CD4-positive, alpha-beta memory T cell (primary cell): ENCODE results near the gene RPL29. TPM values are rescaled to one million over a fixed set of nuclear protein-coding genes. Genes with fewer than 3 reads are reported as not detected.
A peak's percentile ranks its signal among the peaks of the same experiment; 100 is the strongest.

Experiments used
- CTCF ChIA-PET: fragments of 350-600 bp; sonication (Branson Sonifier 250); formaldehyde crosslinking; loops from one replicate; lab custom pipeline; 2021; ENCODE audit warnings: inconsistent platforms; ENCODE audit not compliant: partially characterized antibody; lab: Charles Lee
- POLR2A ChIA-PET: fragments of 350-600 bp; sonication (Branson Sonifier 250); formaldehyde crosslinking; loops from one replicate; lab custom pipeline; 2021; ENCODE audit not compliant: partially characterized antibody; lab: Charles Lee
- DNase-seq, 5 donors: peaks; one replicate each; pipeline versions ENCODE4 v3.0.0 to v3.0.0-alpha.2; 2020 to 2022; ENCODE audit warnings: mixed read lengths in 1 of 5
- H3K27ac ChIP-seq: one replicate; pipeline ENCODE4 v1.7.0; 2013; ENCODE audit warnings: low read depth, low read length
- H3K27me3 ChIP-seq: 2 replicates; pipeline ENCODE4 v1.7.0; 2013; ENCODE audit warnings: mild to moderate bottlenecking, low read length, moderate library complexity; ENCODE audit not compliant: insufficient read depth
- H3K36me3 ChIP-seq: 2 replicates; pipeline ENCODE4 v1.7.0; 2013; ENCODE audit warnings: mild to moderate bottlenecking, low read length, moderate library complexity; ENCODE audit not compliant: insufficient read depth
- H3K4me1 ChIP-seq: 2 replicates; pipeline ENCODE4 v1.7.0; 2013; ENCODE audit warnings: mild to moderate bottlenecking, low read length, moderate library complexity; ENCODE audit not compliant: insufficient read depth
- H3K4me3 ChIP-seq, 2 donors: one replicate each; pipeline ENCODE4 v1.7.0; 2013; ENCODE audit warnings: low read length in 2 of 2, mild to moderate bottlenecking in 1 of 2
- H3K9me3 ChIP-seq, 2 donors: one replicate each; pipeline ENCODE4 v1.7.0; 2013; ENCODE audit warnings: low read length in 2 of 2, control low read depth in 1 of 2; ENCODE audit not compliant: control insufficient read depth in 1 of 2
- H3K27ac Mint-ChIP-seq, 7 donors: one replicate each; pipeline ENCODE4 v1.8.0; 2020 to 2021; ENCODE audit warnings: mixed read lengths in 7 of 7, mild to moderate bottlenecking in 6 of 7, inconsistent platforms in 3 of 7, moderate library complexity in 3 of 7
- H3K27me3 Mint-ChIP-seq, 2 donors: one replicate each; pipeline ENCODE4 v1.8.0; 2020 to 2021; ENCODE audit warnings: mixed read lengths in 2 of 2
- H3K36me3 Mint-ChIP-seq, 2 donors: one replicate each; pipeline ENCODE4 v1.8.0; 2020 to 2021; ENCODE audit warnings: mixed read lengths in 2 of 2, inconsistent platforms in 1 of 2, mild to moderate bottlenecking in 1 of 2
- H3K4me1 Mint-ChIP-seq, 4 donors: one replicate each; pipeline ENCODE4 v1.8.0; 2020 to 2021; ENCODE audit warnings: mixed read lengths in 4 of 4, mild to moderate bottlenecking in 1 of 4
- H3K4me3 Mint-ChIP-seq, 8 donors: one replicate each; pipeline ENCODE4 v1.8.0; 2020 to 2021; ENCODE audit warnings: mixed read lengths in 8 of 8, mild to moderate bottlenecking in 7 of 8, moderate library complexity in 6 of 8, inconsistent platforms in 3 of 8
- H3K9me3 Mint-ChIP-seq, 8 donors: one replicate each; pipeline ENCODE4 v1.8.0; 2020 to 2021; ENCODE audit warnings: mixed read lengths in 8 of 8, mild to moderate bottlenecking in 5 of 8, inconsistent platforms in 3 of 8, moderate library complexity in 1 of 8
- intact Hi-C: fragments of 100-400 bp; cut with micrococcal nuclease; formaldehyde crosslinking; loops from one replicate; pipeline ENCODE4 v1.15.1; 2023
- polyA plus RNA-seq, 2 donors: library from polyadenylated mRNA; unstranded; fragments of 300-500 nt; fragmentation: Illumina TruSeq; gene quantifications; one replicate each; pipeline ENCODE4 v1.2.3, GENCODE V29; 2021
- total RNA-seq, 2 experiments: library from RNA; stranded (reverse); gene quantifications; one replicate each; pipeline ENCODE4 v1.2.3, GENCODE V29; 2021

RPL29 gene
- total and polyA plus RNA-seq, 4 experiments from 2014 or later, result 967 to 1,467 (median 1,266) TPM

DNA sequence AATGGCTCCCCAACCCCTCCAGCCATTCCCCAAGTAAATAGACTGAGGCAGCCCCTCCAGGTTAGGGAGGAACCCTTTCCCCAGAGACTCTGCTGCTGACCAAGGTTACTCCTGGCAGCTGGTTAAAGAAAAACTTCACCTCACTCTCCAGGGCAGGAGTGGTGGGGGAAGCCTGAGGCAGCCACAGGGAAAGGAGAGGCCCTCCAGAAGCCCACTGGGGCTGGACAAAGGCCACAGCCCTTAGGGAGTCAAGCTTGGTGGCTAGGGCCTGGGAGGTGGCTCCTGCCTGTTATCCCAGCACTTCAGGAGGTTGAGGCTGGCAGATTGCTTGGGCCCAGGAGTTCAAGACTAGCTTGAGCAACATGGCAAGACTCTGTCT lies 11.4 kb downstream of the RPL29 start:
- H3K27ac ChIP-seq, result no peak overlapping the region
- H3K27me3 Mint-ChIP-seq, result no peaks in the 10 kb centered on the region
- H3K4me3 Mint-ChIP-seq, result peak overlapping the region in 6 of 8 donors; percentile 46 to 91 (median 86)
- H3K4me1 Mint-ChIP-seq, result peaks cover 7 to 29% (median 23%) of the 10 kb centered on the region in 4 donors
- H3K9me3 Mint-ChIP-seq, result no peaks in the 10 kb centered on the region
- CTCF ChIA-PET, result interaction anchor here (1.7 to 4.5 kb wide), 4 partner anchors 9 to 42 kb away, joined by 4 to 47 read pairs (median 24); partner anchors contain the start of genes ABHD14A, ABHD14B, PARP3 and RPL29
- H3K27me3 ChIP-seq, result no peaks in the 10 kb centered on the region
- peaks cover 26% of the 10 kb centered on the region for H3K4me1 ChIP-seq
- intact Hi-C loops, result no loop called here
- POLR2A ChIA-PET, result interaction anchor here (0.7 to 8.2 kb wide), 4 partner anchors 10 to 293 kb away, joined by 4 to 65 read pairs (median 40); partner anchors contain the start of genes ABHD14A, ABHD14B, DUSP7 and RPL29
- H3K36me3 Mint-ChIP-seq, result no peaks in the 10 kb centered on the region
- H3K36me3 ChIP-seq, result no peaks in the 10 kb centered on the region
- no peak overlapping the region for H3K4me3 ChIP-seq
- DNase-seq, result no peak
- peak overlapping the region in 6 of 7 donors; percentile 61 to 84 (median 74) for H3K27ac Mint-ChIP-seq
- no peaks in the 10 kb centered on the region for H3K9me3 ChIP-seq

DNA sequence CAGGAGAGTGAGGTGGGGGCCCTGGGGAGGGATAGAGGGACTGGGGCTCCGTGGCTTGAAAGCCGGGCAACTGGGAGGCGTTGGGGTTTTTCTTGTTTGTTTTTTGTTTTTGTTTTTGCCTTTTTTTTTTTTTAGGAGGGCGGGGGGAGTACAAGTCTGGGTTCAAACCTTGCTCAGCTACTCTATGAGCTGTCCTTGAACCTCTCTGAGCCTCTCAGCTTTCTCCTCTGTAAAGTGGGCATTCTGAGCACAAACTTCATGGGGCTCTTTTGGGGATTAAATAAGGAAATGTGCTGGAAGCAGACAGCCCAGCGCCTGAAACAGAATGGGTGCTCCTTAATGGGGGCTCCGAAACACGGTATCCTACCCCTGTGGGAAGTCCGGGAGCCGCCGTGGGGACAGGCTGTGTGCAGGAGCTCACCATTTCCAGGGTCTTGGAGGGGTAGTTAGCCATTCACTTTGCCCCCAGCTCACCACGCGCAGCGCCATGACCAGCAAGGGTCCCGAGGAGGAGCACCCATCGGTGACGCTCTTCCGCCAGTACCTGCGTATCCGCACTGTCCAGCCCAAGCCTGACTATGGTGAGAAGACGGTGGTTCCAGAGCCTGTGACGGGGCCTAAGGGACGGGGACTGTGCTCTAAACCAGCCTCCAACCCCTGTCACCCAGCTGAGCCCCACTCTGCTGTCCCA lies 12.0 kb downstream of the RPL29 start:
- Histone ChIP-seq H3K4me3 (peak overlapping the region; percentile 29 to 36), H3K9me3 (no peaks in the 10 kb centered on the region), H3K4me1 (peaks cover 26% of the 10 kb centered on the region), H3K36me3 (no peaks in the 10 kb centered on the region), H3K27me3 (no peaks in the 10 kb centered on the region), H3K27ac (peak overlapping the region; percentile 77)
- Mint-ChIP-seq H3K36me3 (no peaks in the 10 kb centered on the region), H3K4me3 (peak overlapping the region; percentile 83 to 96 (median 90)), H3K4me1 (peaks cover 7 to 29% (median 24%) of the 10 kb centered on the region in 4 donors), H3K27ac (peak overlapping the region; percentile 84 to 97 (median 92)), H3K9me3 (no peaks in the 10 kb centered on the region), H3K27me3 (no peaks in the 10 kb centered on the region)
- ChIA-PET POLR2A (interaction anchor here (0.6 to 8.2 kb wide), 14 partner anchors 8 to 1416 kb away, joined by 3 to 65 read pairs (median 8); partner anchors contain the start of genes ABHD14A, ABHD14B, C3orf18 and DUSP7), CTCF (interaction anchor here (0.6 to 4.5 kb wide), 9 partner anchors 10 to 588 kb away, joined by 3 to 47 read pairs (median 4); partner anchors contain the start of genes ABHD14A, ABHD14B, DUSP7 and PARP3)
- intact Hi-C loops, result loop anchor here (1.0 kb wide), 1 partner anchor 8 kb away; the partner anchor contains the start of gene ABHD14A
- DNase-seq, result no peak

DNA sequence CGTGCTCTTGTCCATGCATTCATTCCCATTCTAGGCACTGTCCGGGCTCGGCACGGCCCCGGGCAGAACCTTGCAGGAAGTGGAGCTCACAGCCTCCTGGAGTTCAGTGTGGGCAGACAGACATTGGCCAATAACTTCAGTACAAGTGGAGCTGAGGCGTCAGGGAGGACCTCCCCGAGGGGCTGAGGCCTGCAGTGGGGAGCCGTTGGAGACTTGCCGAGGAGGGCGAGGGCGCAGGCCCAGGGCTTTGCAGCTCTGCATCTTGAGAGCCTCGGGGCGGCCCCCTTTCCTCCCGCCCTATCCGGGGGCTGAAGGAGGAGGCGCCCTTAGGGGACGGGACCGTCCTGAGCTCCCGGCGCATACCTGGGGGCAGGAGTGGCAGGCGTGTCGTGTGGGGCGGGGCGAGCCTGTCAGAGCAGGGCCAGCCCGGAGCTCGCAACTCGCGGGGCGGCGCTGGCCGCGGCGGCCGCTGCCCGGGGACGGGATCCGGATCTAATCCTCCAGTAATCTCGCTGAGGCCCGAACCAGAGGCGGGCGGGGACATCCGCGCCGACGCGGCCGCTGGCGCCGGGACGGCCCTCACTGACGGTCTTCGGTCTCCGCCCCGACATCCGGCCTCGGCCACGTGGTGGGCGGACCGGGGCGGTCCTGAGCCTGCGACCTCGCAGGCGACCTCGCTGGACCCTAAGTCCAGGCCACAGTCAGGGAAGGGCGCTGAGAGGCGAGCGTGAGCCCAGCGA lies 12.7 kb downstream of the RPL29 start, which contains the start of gene ACY1:
Gene ACY1, plus strand, starts transcription at position 698 of the 740 bp plus-strand sequence. CDS start 530 bp downstream, outside the sequence.
- peak within 1 kb of the TSS; percentile 84 to 98 (median 94) for H3K27ac Mint-ChIP-seq
- DNase-seq, result peak; percentile 54 to 83 (median 60)
- no peaks in the 10 kb centered on the region for H3K9me3 Mint-ChIP-seq
- Histone ChIP-seq H3K36me3 (no peaks in the 10 kb centered on the region), H3K4me1 (peaks cover 26% of the 10 kb centered on the region), H3K9me3 (no peaks in the 10 kb centered on the region), H3K27me3 (no peaks in the 10 kb centered on the region), H3K4me3 (peak within 1 kb of the TSS; percentile 36 to 55), H3K27ac (peak within 1 kb of the TSS; percentile 77)
- peak within 1 kb of the TSS; percentile 90 to 97 (median 94) for H3K4me3 Mint-ChIP-seq
- intact Hi-C loops, result loop anchor here (1.0 kb wide), 1 partner anchor 8 kb away; the partner anchor contains the start of gene ABHD14A
- CTCF ChIA-PET, result interaction anchor here (0.6 to 4.5 kb wide), 10 partner anchors 9 to 589 kb away, joined by 3 to 47 read pairs (median 4); partner anchors contain the start of genes ABHD14A, ABHD14B, DUSP7 and PARP3
- no peaks in the 10 kb centered on the region for H3K27me3 Mint-ChIP-seq
- peaks cover 7 to 29% (median 24%) of the 10 kb centered on the region in 4 donors for H3K4me1 Mint-ChIP-seq
- POLR2A ChIA-PET, result interaction anchor here (0.8 to 8.2 kb wide), 13 partner anchors 9 to 305 kb away, joined by 3 to 65 read pairs (median 8); partner anchors contain the start of genes ABHD14A, ABHD14B, DUSP7 and GLYCTK
- no peaks in the 10 kb centered on the region for H3K36me3 Mint-ChIP-seq

DNA sequence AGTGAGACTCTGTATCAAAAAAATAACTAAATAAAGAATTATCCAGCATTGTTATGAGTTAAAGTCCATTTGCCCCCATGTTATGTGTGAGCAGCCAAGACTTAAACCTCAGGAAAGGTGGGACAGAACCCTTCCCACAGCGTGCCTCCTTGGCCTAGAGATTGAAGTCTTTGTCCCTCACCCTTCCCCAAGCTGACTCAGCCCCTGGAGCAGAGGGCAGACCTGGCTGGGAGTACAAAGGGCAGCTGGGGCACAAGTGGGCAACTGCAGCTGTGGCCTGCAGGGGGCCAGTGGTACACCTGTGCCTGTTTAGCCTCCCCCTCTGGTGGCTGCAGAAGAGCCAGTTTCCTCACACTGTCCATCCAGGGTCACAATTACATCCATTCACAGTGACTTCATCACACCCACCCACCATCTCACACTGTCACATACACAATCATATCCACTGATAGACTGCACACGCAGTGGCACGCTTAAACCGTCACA lies 13.3 kb downstream of the RPL29 start:
- peak overlapping the region; percentile 36 to 55 for H3K4me3 ChIP-seq
- H3K36me3 ChIP-seq, result no peaks in the 10 kb centered on the region
- no peaks in the 10 kb centered on the region for H3K27me3 ChIP-seq
- ChIA-PET CTCF (interaction anchor here (0.8 to 4.5 kb wide), 8 partner anchors 9 to 480 kb away, joined by 3 to 47 read pairs (median 9); partner anchors contain the start of genes ABHD14A, ABHD14B, DUSP7 and PARP3), POLR2A (interaction anchor here (0.8 to 8.2 kb wide), 13 partner anchors 8 to 305 kb away, joined by 3 to 65 read pairs (median 8); partner anchors contain the start of genes ABHD14A, ABHD14B, DUSP7 and GLYCTK)
- H3K9me3 ChIP-seq, result no peaks in the 10 kb centered on the region
- peaks cover 32% of the 10 kb centered on the region for H3K4me1 ChIP-seq
- H3K27ac ChIP-seq, result peak overlapping the region; percentile 77
- Mint-ChIP-seq H3K9me3 (no peaks in the 10 kb centered on the region), H3K27me3 (no peaks in the 10 kb centered on the region), H3K36me3 (no peaks in the 10 kb centered on the region), H3K4me3 (peak overlapping the region; percentile 90 to 97 (median 94)), H3K4me1 (peaks cover 7 to 32% (median 26%) of the 10 kb centered on the region in 4 donors), H3K27ac (peak overlapping the region; percentile 74 to 98 (median 92))
- DNase-seq, result peak in 1 of 5 donors; percentile 23
- intact Hi-C loops, result no loop called here

DNA sequence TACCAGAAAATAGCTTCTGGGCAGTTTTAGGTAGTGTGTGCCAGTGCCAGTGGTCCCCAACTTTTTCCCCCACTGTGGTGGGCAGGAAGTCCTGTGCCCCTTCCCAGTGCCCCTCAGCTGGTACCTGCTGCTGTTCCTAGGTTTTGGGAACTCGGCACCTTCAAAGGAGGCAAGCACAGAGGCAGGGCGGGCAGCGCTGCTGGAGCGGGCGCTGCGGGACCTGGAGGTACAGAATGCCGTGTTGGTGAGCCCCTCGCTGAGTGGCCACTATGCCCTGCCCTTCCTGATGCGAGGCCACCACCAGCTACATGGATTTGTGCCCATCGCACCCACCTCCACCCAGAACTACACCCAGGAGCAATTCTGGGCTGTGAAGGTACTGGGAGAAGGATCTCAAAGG lies 15.4 kb downstream of the RPL29 start:
- Mint-ChIP-seq H3K4me1 (peaks cover 21 to 53% (median 42%) of the 10 kb centered on the region in 4 donors), H3K27me3 (no peaks in the 10 kb centered on the region), H3K36me3 (no peaks in the 10 kb centered on the region), H3K9me3 (no peaks in the 10 kb centered on the region), H3K4me3 (peak overlapping the region in 1 of 8 donors; percentile 41), H3K27ac (no peak overlapping the region)
- no peak for DNase-seq
- Histone ChIP-seq H3K4me1 (peaks cover 49% of the 10 kb centered on the region), H3K4me3 (no peak overlapping the region), H3K27me3 (no peaks in the 10 kb centered on the region), H3K9me3 (no peaks in the 10 kb centered on the region), H3K36me3 (no peaks in the 10 kb centered on the region), H3K27ac (no peak overlapping the region)
- intact Hi-C loops, result no loop called here
- ChIA-PET POLR2A (interaction anchor here (0.6 to 8.2 kb wide), 4 partner anchors 12 to 27 kb away, joined by 3 to 59 read pairs (median 26); partner anchors contain the start of genes PCBP4 and RPL29), CTCF (interaction anchor here (1.1 to 4.4 kb wide), 2 partner anchors 21 to 38 kb away, joined by 3 to 19 read pairs; partner anchors contain the start of genes PARP3 and RRP9)

DNA sequence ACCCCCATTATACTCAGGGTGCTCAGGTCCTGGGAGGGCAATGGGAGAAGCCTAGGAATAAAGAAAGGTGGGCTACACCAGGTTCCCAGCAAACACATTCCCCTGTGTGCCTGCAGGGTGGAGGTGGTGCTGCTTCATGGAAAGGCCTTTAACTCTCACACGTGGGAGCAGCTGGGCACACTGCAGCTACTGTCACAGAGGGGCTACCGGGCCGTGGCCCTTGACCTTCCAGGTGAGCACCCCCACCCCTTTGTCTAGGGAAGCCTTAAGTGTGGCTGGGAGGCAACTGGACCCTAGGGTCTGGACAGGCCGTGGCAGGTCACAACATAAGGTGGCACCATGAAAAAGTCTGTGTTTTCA lies 17.6 kb downstream of the RPL29 start:
- ChIA-PET CTCF (no interaction called here), POLR2A (interaction anchor here (0.8 to 1.7 kb wide), 4 partner anchors 8 to 35 kb away, joined by 3 to 7 read pairs (median 4); partner anchors contain the start of gene RPL29)
- Mint-ChIP-seq H3K27ac (peak overlapping the region in 1 of 7 donors; percentile 75), H3K9me3 (no peaks in the 10 kb centered on the region), H3K27me3 (no peaks in the 10 kb centered on the region), H3K4me3 (no peak overlapping the region), H3K4me1 (peaks cover 29 to 59% (median 48%) of the 10 kb centered on the region in 4 donors), H3K36me3 (peaks cover 0 to 5% of the 10 kb centered on the region in 2 donors)
- H3K27me3 ChIP-seq, result no peaks in the 10 kb centered on the region
- H3K4me3 ChIP-seq, result no peak overlapping the region
- no peak for DNase-seq
- H3K27ac ChIP-seq, result no peak overlapping the region
- no peaks in the 10 kb centered on the region for H3K36me3 ChIP-seq
- H3K4me1 ChIP-seq, result peaks cover 51% of the 10 kb centered on the region
- intact Hi-C loops, result no loop called here
- no peaks in the 10 kb centered on the region for H3K9me3 ChIP-seq
